Right lobe of liver (tissue), 4 donors: Measurements from ENCODE around the gene ZNF512.
"Not testable (repeated sequence)": the region's sequence is repeated elsewhere in the genome, so short reads cannot be mapped to it uniquely, and the experiment has no call there.

ENCODE experiments used
- POLR2A ChIP-seq: fragments of 450-650 bp; IDR thresholded peaks from one replicate; pipeline ENCODE4 v1.6.1; 2017; ENCODE audit warnings: antibody characterized with exemption, mild to moderate bottlenecking
- TF ChIP-seq, protein P1 (sequence below), 4 donors: fragments of 200-600 bp in 3 of 4; fragments of 450-650 bp in 1 of 4; IDR thresholded peaks; one replicate each; pipeline versions ENCODE4 v1.5.1 to v1.8.0; 2016 to 2022; ENCODE audit warnings: antibody characterized with exemption in 4 of 4, mild to moderate bottlenecking in 2 of 4
- donor health status: DM: no; HTN: no; CAD: no.
- donor health status: DM: no; HTN: no; CAD: no.
- donor health status: DM: no; HTN: yes; CAD: no.

GRCh38 chr2:27626323-27626722 is 43.5 kb downstream of the ZNF512 start:
- TF ChIP-seq, protein P1, sequence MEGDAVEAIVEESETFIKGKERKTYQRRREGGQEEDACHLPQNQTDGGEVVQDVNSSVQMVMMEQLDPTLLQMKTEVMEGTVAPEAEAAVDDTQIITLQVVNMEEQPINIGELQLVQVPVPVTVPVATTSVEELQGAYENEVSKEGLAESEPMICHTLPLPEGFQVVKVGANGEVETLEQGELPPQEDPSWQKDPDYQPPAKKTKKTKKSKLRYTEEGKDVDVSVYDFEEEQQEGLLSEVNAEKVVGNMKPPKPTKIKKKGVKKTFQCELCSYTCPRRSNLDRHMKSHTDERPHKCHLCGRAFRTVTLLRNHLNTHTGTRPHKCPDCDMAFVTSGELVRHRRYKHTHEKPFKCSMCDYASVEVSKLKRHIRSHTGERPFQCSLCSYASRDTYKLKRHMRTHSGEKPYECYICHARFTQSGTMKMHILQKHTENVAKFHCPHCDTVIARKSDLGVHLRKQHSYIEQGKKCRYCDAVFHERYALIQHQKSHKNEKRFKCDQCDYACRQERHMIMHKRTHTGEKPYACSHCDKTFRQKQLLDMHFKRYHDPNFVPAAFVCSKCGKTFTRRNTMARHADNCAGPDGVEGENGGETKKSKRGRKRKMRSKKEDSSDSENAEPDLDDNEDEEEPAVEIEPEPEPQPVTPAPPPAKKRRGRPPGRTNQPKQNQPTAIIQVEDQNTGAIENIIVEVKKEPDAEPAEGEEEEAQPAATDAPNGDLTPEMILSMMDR (IDR thresholded peaks at IDR 0.05): not testable (repeated sequence)
- not testable (repeated sequence) for TF ChIP-seq POLR2A
